ENCODE data around the gene CRMP1. TPM values are rescaled to one million over a fixed set of nuclear protein-coding genes. Genes with fewer than 3 reads are reported as not detected.

CRMP1 gene
- total RNA-seq, 1 donor from 2014 or later = 5.7 TPM

GRCh38 chr4:5905714-5906113, 12.8 kb upstream of the CRMP1 start:
- no peaks in the 10 kb centered on the region for H3K4me1 ChIP-seq (ENCODE audit: control insufficient read depth in 3 of 3, insufficient read depth in 3 of 3, low read length in 3 of 3)
- peaks cover 2 to 10% (median 3%) of the 10 kb centered on the region in 3 donors for H3K9me3 ChIP-seq (ENCODE audit: control insufficient read depth in 3 of 3, low read length in 3 of 3)
- no peak overlapping the region for H3K4me3 ChIP-seq (ENCODE audit: low read length in 3 of 3)
- H3K36me3 ChIP-seq (ENCODE audit: control insufficient read depth in 3 of 3, insufficient read depth in 3 of 3, low read length in 3 of 3) = no peaks in the 10 kb centered on the region
- no peak overlapping the region for H3K27ac ChIP-seq (ENCODE audit: low read depth, low read length)
- H3K27me3 ChIP-seq (ENCODE audit: control insufficient read depth in 3 of 3, insufficient read depth in 3 of 3, low read length in 3 of 3) = peaks cover 9 to 31% (median 11%) of the 10 kb centered on the region in 3 donors
- H3K9ac ChIP-seq (ENCODE audit: low read depth in 1 of 3, low read length in 3 of 3) = no peak overlapping the region

DNA sequence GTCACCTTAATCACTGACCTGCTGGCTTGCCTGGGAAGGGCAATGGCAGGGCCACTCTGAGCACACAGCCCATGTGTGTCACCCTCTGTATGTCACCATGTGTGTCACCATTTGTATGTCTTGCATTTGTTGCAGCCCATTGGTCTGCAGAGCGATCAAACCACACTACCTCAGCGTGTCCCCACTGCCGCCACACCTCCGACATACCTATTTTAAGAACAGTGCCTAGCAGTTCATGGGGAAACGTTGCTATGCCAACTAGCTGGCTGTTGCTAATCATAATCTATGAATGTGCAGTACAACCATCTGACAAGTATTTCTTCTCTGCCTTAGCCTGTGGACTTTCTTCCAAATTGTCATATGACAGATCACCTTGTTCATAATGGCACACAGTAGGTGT, 8.0 kb upstream of the CRMP1 start:
- Histone ChIP-seq H3K36me3 (ENCODE audit: control insufficient read depth in 3 of 3, insufficient read depth in 3 of 3, low read length in 3 of 3) (no peaks in the 10 kb centered on the region), H3K9ac (ENCODE audit: low read depth in 1 of 3, low read length in 3 of 3) (no peak overlapping the region), H3K27ac (ENCODE audit: low read depth, low read length) (no peak overlapping the region), H3K27me3 (ENCODE audit: control insufficient read depth in 3 of 3, insufficient read depth in 3 of 3, low read length in 3 of 3) (peaks cover 15 to 41% (median 26%) of the 10 kb centered on the region in 3 donors), H3K4me1 (ENCODE audit: control insufficient read depth in 3 of 3, insufficient read depth in 3 of 3, low read length in 3 of 3) (no peaks in the 10 kb centered on the region), H3K9me3 (ENCODE audit: control insufficient read depth in 3 of 3, low read length in 3 of 3) (no peaks in the 10 kb centered on the region), H3K4me3 (ENCODE audit: low read length in 3 of 3) (no peak overlapping the region)

- Histone ChIP-seq H3K27me3 (ENCODE audit: control insufficient read depth in 3 of 3, insufficient read depth in 3 of 3, low read length in 3 of 3) (peaks cover 17 to 44% (median 30%) of the 10 kb centered on the region in 3 donors), H3K9ac (ENCODE audit: low read depth in 1 of 3, low read length in 3 of 3) (no peak overlapping the region)
Observed at GRCh38 chr4:5899881-5900280, 7.0 kb upstream of the CRMP1 start.

DNA sequence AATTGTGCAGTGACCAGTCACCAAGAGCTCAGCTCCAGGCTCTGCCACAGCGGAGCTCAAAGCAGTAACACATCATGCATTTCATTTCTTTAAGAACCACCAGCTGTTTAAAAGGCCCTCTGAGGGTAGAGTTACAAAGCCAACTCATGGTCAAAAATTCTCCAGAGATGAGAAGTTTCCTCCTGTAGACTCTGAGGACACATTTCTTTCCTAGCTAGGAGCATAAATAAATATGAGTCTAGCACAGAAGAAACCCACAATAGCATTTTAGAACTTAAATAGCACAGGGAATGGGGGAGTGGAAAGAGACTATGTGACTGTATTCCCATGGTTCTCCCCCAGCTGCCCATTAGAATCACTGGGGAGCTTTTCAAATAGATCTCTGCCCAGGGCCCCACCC, 6.5 kb upstream of the CRMP1 start:
- Histone ChIP-seq H3K4me3 (ENCODE audit: low read length in 3 of 3) (no peak overlapping the region), H3K4me1 (ENCODE audit: control insufficient read depth in 3 of 3, insufficient read depth in 3 of 3, low read length in 3 of 3) (no peaks in the 10 kb centered on the region), H3K9me3 (ENCODE audit: control insufficient read depth in 3 of 3, low read length in 3 of 3) (no peaks in the 10 kb centered on the region), H3K27ac (ENCODE audit: low read depth, low read length) (no peak overlapping the region), H3K27me3 (ENCODE audit: control insufficient read depth in 3 of 3, insufficient read depth in 3 of 3, low read length in 3 of 3) (peaks cover 22 to 48% (median 34%) of the 10 kb centered on the region in 3 donors), H3K36me3 (ENCODE audit: control insufficient read depth in 3 of 3, insufficient read depth in 3 of 3, low read length in 3 of 3) (no peaks in the 10 kb centered on the region), H3K9ac (ENCODE audit: low read depth in 1 of 3, low read length in 3 of 3) (no peak overlapping the region)

More at GRCh38 chr4:5899881-5900280, 7.0 kb upstream of the CRMP1 start:
- Histone ChIP-seq H3K27ac (ENCODE audit: low read depth, low read length) (no peak overlapping the region), H3K4me3 (ENCODE audit: low read length in 3 of 3) (no peak overlapping the region), H3K4me1 (ENCODE audit: control insufficient read depth in 3 of 3, insufficient read depth in 3 of 3, low read length in 3 of 3) (no peaks in the 10 kb centered on the region), H3K9me3 (ENCODE audit: control insufficient read depth in 3 of 3, low read length in 3 of 3) (no peaks in the 10 kb centered on the region), H3K36me3 (ENCODE audit: control insufficient read depth in 3 of 3, insufficient read depth in 3 of 3, low read length in 3 of 3) (no peaks in the 10 kb centered on the region)

- H3K4me3 ChIP-seq (ENCODE audit: low read length in 3 of 3) = no peak overlapping the region
- H3K9me3 ChIP-seq (ENCODE audit: control insufficient read depth in 3 of 3, low read length in 3 of 3) = no peaks in the 10 kb centered on the region
- peaks cover 29 to 51% (median 43%) of the 10 kb centered on the region in 3 donors for H3K27me3 ChIP-seq (ENCODE audit: control insufficient read depth in 3 of 3, insufficient read depth in 3 of 3, low read length in 3 of 3)
- no peak overlapping the region for H3K27ac ChIP-seq (ENCODE audit: low read depth, low read length)
- no peaks in the 10 kb centered on the region for H3K36me3 ChIP-seq (ENCODE audit: control insufficient read depth in 3 of 3, insufficient read depth in 3 of 3, low read length in 3 of 3)
- H3K4me1 ChIP-seq (ENCODE audit: control insufficient read depth in 3 of 3, insufficient read depth in 3 of 3, low read length in 3 of 3) = peaks cover 0 to 2% (median 0%) of the 10 kb centered on the region in 3 donors
- H3K9ac ChIP-seq (ENCODE audit: low read depth in 1 of 3, low read length in 3 of 3) = no peak overlapping the region
Observed at GRCh38 chr4:5897674-5898073, 4.8 kb upstream of the CRMP1 start.

- Histone ChIP-seq H3K9ac (ENCODE audit: low read depth in 1 of 3, low read length in 3 of 3) (no peak overlapping the region), H3K9me3 (ENCODE audit: control insufficient read depth in 3 of 3, low read length in 3 of 3) (no peaks in the 10 kb centered on the region), H3K4me1 (ENCODE audit: control insufficient read depth in 3 of 3, insufficient read depth in 3 of 3, low read length in 3 of 3) (peaks cover 0 to 2% (median 0%) of the 10 kb centered on the region in 3 donors), H3K4me3 (ENCODE audit: low read length in 3 of 3) (no peak overlapping the region), H3K27ac (ENCODE audit: low read depth, low read length) (no peak overlapping the region), H3K36me3 (ENCODE audit: control insufficient read depth in 3 of 3, insufficient read depth in 3 of 3, low read length in 3 of 3) (no peaks in the 10 kb centered on the region), H3K27me3 (ENCODE audit: control insufficient read depth in 3 of 3, insufficient read depth in 3 of 3, low read length in 3 of 3) (peaks cover 44 to 63% (median 60%) of the 10 kb centered on the region in 3 donors)
Observed at GRCh38 chr4:5895287-5895686, 2.4 kb upstream of the CRMP1 start.

DNA sequence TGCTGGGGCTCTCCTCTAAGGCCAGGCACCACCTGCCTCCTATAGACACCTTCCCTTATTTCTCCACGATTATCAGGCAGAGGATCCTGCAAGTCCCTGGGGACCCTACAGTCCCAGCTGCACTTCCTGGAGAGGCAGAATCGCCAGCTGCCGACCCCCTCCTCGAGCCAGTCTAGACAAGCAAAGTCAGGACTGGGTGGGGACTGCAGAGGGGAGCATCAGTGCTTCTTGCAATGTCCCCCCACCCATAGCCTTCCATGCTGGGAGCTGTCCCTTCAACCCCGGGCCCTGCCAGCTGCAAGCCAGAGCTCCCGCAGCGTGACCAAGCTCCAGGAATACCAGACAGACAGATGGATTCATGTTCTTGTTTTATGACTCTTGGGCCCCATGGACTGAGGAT, 1.4 kb upstream of the CRMP1 start:
- Histone ChIP-seq H3K27ac (ENCODE audit: low read depth, low read length) (no peak overlapping the region), H3K9me3 (ENCODE audit: control insufficient read depth in 3 of 3, low read length in 3 of 3) (no peaks in the 10 kb centered on the region), H3K4me1 (ENCODE audit: control insufficient read depth in 3 of 3, insufficient read depth in 3 of 3, low read length in 3 of 3) (peaks cover 0 to 2% (median 2%) of the 10 kb centered on the region in 3 donors), H3K4me3 (ENCODE audit: low read length in 3 of 3) (no peak overlapping the region), H3K36me3 (ENCODE audit: control insufficient read depth in 3 of 3, insufficient read depth in 3 of 3, low read length in 3 of 3) (no peaks in the 10 kb centered on the region), H3K27me3 (ENCODE audit: control insufficient read depth in 3 of 3, insufficient read depth in 3 of 3, low read length in 3 of 3) (peaks cover 53 to 70% (median 69%) of the 10 kb centered on the region in 3 donors), H3K9ac (ENCODE audit: low read depth in 1 of 3, low read length in 3 of 3) (no peak overlapping the region)

GRCh38 chr4:5893591-5893990, 705 bp upstream of the CRMP1 start:
- Histone ChIP-seq H3K27me3 (ENCODE audit: control insufficient read depth in 3 of 3, insufficient read depth in 3 of 3, low read length in 3 of 3) (peaks cover 60 to 77% (median 75%) of the 10 kb centered on the region in 3 donors), H3K9ac (ENCODE audit: low read depth in 1 of 3, low read length in 3 of 3) (no peak overlapping the region), H3K36me3 (ENCODE audit: control insufficient read depth in 3 of 3, insufficient read depth in 3 of 3, low read length in 3 of 3) (no peaks in the 10 kb centered on the region), H3K9me3 (ENCODE audit: control insufficient read depth in 3 of 3, low read length in 3 of 3) (no peaks in the 10 kb centered on the region), H3K27ac (ENCODE audit: low read depth, low read length) (no peak overlapping the region), H3K4me3 (ENCODE audit: low read length in 3 of 3) (no peak overlapping the region), H3K4me1 (ENCODE audit: control insufficient read depth in 3 of 3, insufficient read depth in 3 of 3, low read length in 3 of 3) (peaks cover 0 to 2% (median 2%) of the 10 kb centered on the region in 3 donors)

GRCh38 chr4:5892323-5893003, 423 bp downstream of the CRMP1 start:
- no peaks in the 10 kb centered on the region for H3K36me3 ChIP-seq (ENCODE audit: control insufficient read depth in 3 of 3, insufficient read depth in 3 of 3, low read length in 3 of 3)
- H3K27ac ChIP-seq (ENCODE audit: low read depth, low read length) = no peak overlapping the region
- no peak overlapping the region for H3K9ac ChIP-seq (ENCODE audit: low read depth in 1 of 3, low read length in 3 of 3)
- H3K4me1 ChIP-seq (ENCODE audit: control insufficient read depth in 3 of 3, insufficient read depth in 3 of 3, low read length in 3 of 3) = peaks cover 2% of the 10 kb centered on the region in 3 donors
- H3K27me3 ChIP-seq (ENCODE audit: control insufficient read depth in 3 of 3, insufficient read depth in 3 of 3, low read length in 3 of 3) = peaks cover 56 to 80% (median 73%) of the 10 kb centered on the region in 3 donors
- no peak overlapping the region for H3K4me3 ChIP-seq (ENCODE audit: low read length in 3 of 3)
- H3K9me3 ChIP-seq (ENCODE audit: control insufficient read depth in 3 of 3, low read length in 3 of 3) = no peaks in the 10 kb centered on the region

- H3K27me3 ChIP-seq (ENCODE audit: control insufficient read depth in 3 of 3, insufficient read depth in 3 of 3, low read length in 3 of 3) = peaks cover 63 to 85% (median 79%) of the 10 kb centered on the region in 3 donors
- no peak overlapping the region for H3K27ac ChIP-seq (ENCODE audit: low read depth, low read length)
- H3K36me3 ChIP-seq (ENCODE audit: control insufficient read depth in 3 of 3, insufficient read depth in 3 of 3, low read length in 3 of 3) = no peaks in the 10 kb centered on the region
- peaks cover 2 to 4% (median 2%) of the 10 kb centered on the region in 3 donors for H3K4me1 ChIP-seq (ENCODE audit: control insufficient read depth in 3 of 3, insufficient read depth in 3 of 3, low read length in 3 of 3)
- no peak overlapping the region for H3K4me3 ChIP-seq (ENCODE audit: low read length in 3 of 3)
- H3K9me3 ChIP-seq (ENCODE audit: control insufficient read depth in 3 of 3, low read length in 3 of 3) = no peaks in the 10 kb centered on the region
- H3K9ac ChIP-seq (ENCODE audit: low read depth in 1 of 3, low read length in 3 of 3) = no peak overlapping the region
Observed at GRCh38 chr4:5891563-5892322, 1.1 kb downstream of the CRMP1 start.
